ENCODE measurements around the gene SMYD3.

- TF ChIP-seq CTCF (IDR thresholded peaks at IDR 0.05; ENCODE audit: extremely low read depth in 1 of 2, insufficient read depth in 1 of 2, low read depth in 1 of 2, low read length in 2 of 2) (no peak), POLR2AphosphoS5 (IDR thresholded peaks at IDR 0.05; ENCODE audit: insufficient read depth, low read depth, low read length) (no peak), MYC (IDR thresholded peaks at IDR 0.05; ENCODE audit: low read depth, low read length) (no peak), POLR2A (IDR thresholded peaks at IDR 0.05; ENCODE audit: low read depth, low read length) (no peak), JUN (IDR thresholded peaks at IDR 0.05; ENCODE audit: borderline replicate concordance, insufficient read depth, insufficient read length, low read depth) (no peak), EZH2 (IDR thresholded peaks at IDR 0.05; ENCODE audit: borderline replicate concordance, low read depth, low read length, severe bottlenecking) (no peak), MAX (IDR thresholded peaks at IDR 0.05; ENCODE audit: insufficient read depth, insufficient read length) (no peak), GATA2 (IDR thresholded peaks at IDR 0.05; ENCODE audit: insufficient read depth, insufficient read length, low read depth, low read length) (no peak)
Measured at GRCh38 chr1:245829194-245829593, 677.9 kb downstream of the SMYD3 start.
